Measurements from ENCODE around the gene CPEB3.
"Not testable (repeated sequence)": the region's sequence is repeated elsewhere in the genome, so short reads cannot be mapped to it uniquely, and the experiment has no call there.

CPEB3 gene

DNA sequence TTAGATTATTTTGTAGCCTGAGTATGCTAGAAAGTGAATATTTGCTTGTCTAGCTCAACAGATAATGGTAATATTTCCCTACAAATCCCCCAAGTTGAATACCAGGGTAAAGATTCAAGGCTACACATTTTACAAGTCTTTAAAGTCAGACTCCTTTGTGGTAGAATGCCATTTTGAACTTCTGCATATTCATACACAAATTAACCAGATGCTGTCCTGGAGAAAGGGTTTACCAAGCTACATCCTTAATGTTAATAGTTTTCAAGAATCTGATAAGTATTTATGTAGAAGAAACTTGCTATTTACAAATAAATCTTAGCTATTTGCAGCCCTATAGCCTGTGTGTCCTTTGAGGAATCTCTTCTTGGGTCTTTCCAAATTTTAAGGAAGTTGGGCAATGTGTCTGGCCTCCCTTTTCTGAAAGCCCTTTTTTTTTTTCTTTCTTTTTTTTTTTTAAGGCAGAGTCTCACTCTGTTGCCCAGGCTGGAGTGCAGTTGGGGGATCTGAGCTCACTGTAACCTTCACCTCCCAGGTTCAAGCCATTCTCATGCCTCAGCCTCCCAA is 82.6 kb downstream of the CPEB3 start:
- DNase-seq: no peak

DNA sequence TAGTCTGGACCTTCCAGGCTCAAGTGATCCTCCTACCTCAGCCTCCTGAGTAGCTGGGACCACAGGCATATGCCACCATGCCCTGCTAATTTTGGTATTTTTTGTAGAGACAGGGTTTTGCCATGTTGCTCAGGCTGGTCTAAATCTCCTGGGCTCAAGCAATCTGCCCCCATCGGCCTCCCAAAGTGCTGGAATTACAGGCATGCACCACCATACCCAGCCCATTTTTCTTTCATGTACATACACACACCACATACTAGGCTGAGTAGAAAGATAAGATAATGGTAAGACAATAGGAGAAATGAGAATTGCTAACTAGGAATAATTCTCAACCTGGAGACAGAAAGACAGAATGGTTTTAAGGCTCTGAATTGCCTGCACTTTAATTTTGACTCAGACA is 83.8 kb downstream of the CPEB3 start:
- DNase-seq: no peak

DNA sequence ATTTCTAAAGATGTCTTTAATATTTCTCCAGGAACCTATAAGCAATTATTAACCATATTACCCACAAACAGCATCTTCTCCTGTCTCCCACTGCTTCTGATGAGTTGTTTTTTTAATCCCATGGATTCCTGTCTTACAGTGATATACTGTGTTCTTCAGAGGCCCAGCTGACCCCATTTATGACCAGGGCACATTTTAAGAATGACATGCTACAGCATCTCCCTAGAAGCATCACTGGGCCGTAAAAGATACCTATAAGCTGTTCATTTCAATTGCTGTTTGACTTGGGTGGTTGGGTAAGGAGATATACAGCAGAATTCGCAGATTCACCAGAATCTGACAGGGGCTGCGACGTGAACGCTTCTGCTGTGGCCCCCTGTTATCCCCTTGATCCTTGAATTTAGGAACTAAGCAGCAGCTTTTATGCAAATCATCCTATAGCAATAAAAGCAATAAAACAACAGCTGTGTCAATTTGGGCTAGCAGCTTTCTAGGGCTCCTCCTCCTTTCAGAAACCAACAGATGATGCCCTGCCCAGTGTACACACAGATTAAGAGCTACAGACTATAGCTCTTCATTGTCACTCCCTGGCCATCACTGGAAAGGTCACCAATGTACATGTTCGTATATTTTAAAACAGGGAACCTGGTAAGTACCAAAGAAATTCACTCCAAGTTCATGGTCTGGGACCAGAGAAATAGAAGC is 86.8 kb downstream of the CPEB3 start:
- no peak for DNase-seq

DNA sequence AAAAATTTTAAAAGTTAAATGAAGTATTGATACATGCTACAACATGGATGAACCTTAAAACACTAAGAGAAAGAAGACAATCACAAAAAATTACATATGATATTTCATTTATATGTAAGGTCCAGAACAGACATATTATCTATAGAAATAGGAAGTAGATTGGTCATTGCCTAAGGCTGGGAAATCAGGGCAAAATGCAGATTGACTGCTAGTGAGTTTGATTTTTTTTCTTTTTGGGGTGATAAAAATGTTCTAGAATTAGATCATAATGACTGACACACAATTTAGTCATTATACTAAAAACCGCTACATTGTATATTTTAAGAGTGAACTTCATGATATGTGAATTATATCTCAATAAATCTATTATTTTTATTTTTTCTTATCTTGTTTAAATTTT is 88.3 kb downstream of the CPEB3 start:
- DNase-seq: no peak

DNA sequence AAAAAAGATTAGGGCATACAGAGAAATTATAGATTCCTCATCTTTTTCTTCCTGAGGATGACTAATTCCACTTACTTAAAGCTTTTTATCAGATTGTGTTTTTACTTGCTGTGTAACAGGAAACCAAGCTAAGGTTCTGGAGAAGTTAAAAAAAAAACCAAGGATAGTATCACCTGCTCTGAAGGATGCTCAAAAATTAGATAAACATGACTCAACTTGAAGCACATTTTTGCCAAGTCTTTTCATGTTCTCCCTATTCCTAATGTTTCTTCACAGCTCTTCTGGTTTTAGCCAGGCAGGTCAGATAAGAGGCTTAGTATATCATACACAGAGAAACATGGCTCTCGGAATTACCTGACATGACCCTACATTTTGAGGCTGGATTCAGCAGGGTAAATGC is 90.3 kb downstream of the CPEB3 start:
- DNase-seq: no peak

DNA sequence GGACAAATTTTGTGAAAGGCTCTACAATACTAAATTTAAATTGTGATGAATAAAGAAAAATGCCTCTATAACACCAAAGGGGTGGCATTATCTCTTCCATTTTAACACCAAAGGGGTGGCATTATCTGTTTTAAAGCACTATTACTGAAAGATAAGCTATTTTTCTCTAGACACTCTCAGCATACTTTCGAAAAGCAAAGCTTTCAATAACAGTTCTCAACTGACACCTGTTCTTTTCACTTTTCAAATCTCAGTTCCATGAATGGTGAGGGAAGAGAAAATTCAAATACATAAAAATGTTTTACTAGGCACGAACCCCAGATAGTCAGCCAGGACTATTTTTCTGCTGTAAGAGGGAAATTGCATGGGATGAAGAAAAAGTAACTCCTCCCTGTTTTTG is 103.8 kb downstream of the CPEB3 start:
- DNase-seq: no peak

DNA sequence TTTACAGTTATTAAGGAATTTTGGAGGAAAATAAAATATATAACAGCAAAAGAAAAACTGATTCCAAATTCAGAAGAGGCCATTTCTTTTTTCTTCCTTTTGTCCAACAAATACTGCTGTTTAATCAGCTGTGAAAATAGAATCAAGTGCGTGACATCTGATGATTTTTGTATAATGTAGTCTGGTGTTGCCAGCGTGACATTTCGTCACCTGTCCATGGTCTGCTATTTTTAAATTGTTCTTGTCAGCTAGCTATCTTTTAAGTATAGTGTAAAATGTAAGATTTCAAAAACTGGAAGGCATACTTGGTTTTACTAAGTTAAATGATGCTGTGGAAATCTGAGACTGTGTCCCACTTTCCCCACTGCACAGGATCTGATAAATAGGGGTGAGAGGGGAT is 105.9 kb downstream of the CPEB3 start:
- DNase-seq: no peak

DNA sequence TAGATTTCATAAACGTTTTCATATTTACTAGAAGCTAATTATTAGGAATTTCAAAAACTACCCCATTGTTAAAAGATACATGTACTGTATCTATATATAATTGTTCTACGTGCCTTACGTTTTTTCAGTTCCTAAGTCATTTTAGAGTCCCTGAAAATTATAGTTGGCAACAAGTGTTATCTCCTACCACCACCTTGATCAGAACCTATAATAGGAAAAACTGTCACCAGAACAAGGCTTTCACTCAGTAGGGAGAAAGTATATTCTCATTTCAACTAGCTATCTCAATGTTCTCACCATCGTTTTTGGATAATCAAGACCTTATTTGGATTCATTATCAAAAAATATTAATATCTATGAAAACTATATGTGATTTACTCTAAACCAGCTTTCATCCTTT is 107.7 kb downstream of the CPEB3 start:
- DNase-seq: no peak

DNA sequence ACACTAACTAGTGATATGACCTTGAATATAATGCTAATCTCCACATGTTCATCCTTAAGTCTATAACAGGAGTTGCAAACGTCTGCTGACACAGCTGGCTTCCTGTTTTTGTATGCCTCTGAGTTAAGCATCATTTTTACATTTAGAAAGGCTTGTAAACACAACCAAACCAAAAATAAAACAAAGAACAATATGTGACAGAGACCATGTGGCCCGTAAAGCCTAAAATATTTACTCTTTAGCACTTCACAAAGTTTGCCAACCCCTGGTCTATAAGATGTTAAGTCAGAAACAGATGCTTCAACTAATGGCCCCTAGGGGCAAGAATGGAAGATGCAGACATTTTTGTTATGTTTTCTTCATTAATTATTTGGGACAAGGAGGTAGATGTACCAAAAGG is 109.3 kb downstream of the CPEB3 start:
- no peak for DNase-seq

DNA sequence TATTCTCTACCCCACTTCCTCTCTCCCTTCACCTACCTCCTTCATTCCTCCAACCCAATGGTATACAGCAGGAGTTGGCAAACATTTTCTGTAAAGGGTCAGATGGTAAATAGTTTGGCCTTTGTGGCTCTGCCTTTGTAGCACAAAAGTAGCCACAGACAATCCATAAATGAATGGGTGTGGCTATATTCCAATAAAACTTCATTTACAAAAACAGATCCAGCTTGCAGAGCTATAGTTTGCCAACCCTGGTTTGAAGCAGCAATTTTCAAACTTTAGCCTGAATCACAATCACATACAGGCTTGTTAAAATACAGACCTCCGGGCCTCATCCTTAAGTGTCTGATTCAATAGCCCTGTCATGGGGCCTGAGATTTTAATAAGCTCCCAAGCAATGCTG is 110.5 kb downstream of the CPEB3 start:
- DNase-seq: no peak

DNA sequence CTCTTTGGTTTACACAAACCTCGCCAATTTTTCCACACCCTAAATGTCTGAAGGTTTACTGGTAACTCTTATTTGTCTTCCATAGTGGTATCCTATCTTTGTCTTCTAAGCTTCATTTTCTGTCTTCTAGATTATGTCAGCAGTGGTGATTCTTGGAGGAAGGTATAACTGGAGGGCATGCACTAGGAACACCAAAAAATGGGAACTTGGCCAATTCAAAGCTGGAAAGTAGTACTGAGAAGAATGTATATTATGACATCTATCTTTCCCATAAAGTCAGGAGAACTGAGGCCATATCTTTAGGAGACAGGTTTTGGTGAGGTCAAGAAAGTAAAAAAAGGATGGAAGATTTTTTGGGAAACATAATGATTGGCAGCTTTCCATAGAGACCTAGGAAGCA is 113.3 kb downstream of the CPEB3 start:
- DNase-seq: no peak

DNA sequence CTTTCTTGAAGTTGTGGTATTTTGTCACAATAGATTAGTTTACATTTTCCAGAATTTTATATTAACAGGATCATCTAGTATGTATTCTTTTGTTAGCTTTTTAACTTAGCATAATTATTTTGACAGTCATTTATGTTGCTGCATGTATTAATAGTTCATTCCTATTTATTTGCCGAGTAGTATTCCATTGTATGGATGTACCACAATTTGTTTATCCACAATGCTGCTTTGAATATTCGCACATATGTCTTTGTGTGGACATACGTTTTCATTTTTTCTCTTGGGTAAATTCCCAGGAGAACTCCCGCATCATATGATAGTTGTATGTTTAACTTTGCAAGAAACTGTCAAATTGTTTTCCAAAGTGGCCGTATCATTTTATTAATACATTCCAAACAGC is 115.7 kb downstream of the CPEB3 start:
- DNase-seq: no peak

DNA sequence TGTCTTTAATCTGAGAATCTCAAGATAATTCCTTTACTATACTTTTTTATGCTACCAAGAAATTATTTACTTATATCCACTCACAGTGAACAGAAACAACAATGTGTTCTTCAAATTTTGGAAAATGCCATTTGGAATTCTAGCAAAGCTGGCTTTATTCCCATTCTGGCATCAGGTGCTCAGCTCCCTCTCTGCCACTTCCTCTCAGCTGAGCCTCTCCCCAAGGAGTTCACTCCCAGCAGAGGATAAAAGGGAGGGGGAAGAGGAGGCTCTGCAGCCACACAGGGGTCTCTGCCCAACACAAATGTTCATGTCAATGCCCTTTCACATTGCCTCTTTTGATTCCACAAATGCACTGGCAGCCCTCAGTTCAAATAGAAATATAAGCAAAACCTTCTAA is 116.9 kb downstream of the CPEB3 start:
- no peak for DNase-seq

DNA sequence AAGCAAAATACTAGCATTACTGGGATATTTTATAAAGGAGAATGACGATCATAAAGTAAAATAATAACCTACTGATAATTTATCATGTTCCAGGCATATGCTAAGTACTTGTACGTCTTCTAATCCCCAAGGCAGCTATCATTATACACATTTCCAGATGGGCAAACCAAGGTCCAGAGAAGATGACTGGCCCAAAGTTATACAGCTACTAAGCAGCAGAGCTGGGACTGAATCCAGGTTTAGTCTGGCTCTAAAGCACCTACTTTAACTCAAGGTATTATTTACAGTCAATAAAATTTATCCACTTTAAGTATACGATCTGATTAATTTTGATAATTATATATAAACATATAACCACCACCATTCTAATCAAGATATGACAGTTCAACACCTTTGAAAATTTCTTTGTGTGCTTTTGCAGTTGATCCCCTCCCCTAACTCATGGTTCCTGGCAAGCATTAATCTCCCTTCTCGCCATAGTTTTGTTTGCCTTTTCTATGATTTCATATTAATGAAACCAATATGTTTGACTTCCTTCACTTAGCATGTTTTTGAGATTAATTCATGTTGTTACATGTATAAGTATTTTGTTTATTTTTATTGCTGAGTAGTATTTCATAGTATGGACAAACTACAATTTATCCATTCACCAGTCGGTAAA is 126.7 kb downstream of the CPEB3 start:
- DNase-seq: no peak

DNA sequence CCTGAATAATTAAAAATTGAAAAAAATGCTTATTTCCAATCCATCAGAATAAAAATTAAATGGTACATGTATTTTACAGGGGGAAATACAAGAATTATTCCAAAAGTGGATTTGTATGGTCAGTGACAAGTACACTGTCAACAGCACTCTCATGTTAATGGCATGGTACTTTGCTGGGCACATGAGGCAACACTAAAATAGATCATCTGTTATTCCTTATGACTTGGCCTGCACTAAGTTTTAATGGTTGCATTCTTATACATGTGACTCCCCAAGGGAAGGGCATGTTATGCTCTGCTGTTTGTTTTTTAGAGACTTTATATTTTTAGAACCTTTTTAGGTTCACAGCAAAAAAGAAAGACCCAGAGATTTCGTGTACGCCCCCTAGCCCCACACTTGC is 128.3 kb downstream of the CPEB3 start:
- no peak for DNase-seq

DNA sequence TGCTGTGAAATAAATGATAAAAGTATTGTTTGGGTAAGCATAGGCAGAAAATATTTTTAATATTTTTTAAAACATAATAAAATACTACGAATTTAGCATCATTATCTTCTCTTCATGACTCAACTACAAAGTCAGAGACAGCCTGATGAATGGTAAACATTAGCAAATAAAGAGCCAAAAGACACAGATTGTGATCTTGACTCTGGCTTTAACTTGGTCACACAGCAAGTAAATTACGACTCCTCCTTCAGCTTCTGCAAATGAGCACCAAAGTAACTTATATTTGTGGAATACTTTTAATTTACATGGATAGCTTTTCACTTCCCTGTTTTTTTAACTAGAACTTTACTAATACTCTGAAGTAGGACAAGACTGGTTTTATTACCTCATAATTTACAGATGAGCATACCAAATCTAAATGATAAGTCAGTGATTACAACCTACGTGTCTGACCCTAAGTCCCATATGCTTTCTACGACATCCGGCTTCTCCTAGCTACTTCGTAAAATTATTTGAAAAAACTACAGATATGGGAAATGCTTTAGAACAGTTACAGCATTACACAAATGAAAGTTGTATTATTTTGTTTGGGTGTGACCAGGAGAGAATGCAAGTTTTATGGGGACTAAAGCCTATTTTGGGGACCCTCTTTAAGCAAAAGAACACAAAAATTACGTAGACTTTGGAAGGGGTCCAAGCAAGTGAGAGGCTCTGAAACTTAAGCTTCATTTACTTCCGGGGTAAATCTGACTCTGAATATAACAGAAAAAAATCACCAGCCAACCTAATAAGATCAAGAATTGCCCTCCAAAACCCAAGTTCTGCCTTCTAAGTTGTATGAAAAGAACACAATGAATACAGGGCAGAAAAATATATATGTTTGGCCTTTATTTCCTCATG is 133.8 kb downstream of the CPEB3 start:
- no peak for DNase-seq

DNA sequence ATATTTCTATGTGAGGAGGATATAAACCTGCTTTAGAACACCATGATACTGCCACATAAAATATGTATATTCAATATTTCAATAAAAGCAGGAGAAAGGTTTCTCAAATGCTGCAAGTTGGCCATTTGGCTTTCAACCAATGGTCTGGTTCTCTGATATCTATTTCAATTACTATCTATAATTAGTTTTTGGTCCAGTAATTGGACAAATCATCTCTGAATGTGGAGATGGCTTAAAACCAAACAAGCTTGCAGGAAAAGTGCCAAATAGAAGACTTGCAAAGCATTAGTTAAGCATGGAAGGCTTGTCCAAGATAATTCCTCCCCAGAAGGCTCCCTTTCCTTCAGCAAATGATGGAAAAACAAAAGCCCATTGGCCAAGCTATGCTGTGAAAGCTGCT is 140.1 kb downstream of the CPEB3 start:
- DNase-seq: no peak

DNA sequence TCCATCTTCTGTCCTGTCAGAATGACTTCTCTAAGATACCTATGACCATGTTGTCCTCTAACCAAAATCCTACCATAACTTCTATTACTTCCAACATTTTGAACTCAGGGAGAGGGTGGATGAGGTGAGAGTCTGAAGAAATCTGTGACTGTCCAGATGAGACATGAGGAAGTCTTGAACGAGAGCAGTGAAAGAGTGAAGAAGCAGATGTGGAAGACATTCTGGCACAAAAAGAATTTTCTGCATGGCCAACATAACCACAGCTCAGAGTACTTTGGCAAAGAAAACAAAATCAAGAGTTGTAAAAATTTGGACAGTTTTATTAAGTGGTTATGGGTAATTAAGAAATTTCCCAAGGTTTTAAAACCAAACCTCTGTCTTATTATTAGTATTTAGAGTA is 141.6 kb downstream of the CPEB3 start:
- DNase-seq: no peak

DNA sequence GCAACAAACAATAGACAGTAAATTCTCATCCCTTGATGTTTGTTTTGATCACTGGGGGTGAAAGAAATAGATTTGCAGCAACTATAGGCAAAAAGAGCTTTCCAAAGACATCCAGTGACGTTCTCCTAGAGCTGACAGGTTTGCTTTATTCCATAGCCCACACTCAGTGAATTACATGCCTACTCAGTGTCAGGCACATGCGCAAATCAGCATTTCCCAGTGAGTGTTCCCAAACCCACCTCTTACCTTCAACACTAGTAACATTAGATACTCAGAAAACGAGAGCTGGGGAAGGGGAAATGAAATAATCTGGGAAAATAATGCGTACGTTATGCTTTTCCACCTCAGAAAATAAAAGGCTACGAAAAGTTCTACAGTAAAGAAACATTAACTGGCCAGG is 144.1 kb downstream of the CPEB3 start:
- DNase-seq: no peak

DNA sequence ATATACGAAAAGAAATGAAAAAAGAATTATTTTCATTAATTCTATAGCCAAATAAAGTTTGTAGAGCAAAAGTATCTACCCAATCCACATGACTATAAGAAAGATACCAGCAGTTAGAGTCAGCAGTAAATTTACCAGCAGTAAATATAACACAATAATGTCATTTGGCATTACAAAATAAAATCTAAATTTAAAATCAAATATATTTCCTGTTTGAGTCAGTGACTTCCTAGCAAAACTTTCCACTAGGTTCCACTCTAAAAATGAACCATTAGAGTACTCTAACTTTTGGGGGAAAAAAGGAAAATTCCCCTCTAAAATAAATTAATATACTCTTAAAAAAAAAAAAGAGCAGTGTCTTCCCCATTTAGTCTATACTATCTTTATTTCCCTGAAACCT is 144.8 kb downstream of the CPEB3 start:
- DNase-seq: no peak

DNA sequence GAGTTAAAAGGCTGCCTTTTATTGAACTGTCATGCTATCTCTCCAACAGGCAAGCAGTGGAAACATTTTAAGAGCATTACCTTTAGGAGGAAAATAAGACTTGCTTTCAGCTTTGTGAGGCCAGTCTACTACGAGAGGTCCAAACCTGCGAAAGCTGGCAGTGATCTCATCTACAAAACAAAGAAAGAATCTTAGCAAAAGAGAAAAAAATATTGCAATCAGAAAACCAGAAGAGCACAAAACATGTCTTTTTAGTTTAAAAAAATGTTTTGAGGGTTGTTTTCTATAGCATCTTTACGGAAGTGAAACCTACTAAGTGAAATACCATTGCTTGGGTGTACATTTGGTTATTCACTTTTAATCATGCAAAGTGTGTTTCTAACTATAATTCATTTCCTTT is 147.9 kb downstream of the CPEB3 start:
- no peak for DNase-seq

DNA sequence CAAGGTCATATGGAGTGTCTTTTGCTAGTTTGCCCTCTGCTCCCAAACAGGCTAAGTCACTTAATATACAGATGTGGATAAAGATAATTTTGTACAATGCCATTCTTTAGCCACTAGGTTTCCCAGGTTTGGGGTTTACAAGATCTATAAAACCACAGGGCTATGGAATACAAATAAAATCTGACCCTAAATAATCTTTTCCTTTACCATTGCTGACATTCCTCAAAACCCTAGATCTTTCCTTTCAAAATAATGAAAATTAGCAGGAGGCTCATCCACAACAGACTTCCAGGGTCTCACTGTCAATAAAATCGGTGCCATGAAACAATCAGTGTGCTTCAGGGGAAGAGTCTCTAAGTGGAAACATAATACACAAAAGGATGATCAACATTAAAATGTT is 148.4 kb downstream of the CPEB3 start:
- DNase-seq: no peak

DNA sequence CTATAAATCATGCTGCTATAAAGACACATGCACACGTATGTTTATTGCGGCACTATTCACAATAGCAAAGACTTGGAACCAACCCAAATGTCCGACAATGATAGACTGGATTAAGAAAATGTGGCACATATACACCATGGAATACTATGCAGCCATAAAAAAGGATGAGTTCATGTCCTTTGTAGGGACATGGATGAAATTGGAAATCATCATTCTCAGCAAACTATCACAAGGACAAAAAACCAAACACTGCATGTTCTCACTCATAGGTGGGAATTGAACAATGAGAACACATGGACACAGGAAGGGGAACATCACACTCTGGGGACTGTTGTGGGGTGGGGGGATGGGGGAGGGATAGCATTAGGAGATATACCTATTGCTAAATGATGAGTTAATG is 149.7 kb downstream of the CPEB3 start:
- not testable (repeated sequence) for DNase-seq

DNA sequence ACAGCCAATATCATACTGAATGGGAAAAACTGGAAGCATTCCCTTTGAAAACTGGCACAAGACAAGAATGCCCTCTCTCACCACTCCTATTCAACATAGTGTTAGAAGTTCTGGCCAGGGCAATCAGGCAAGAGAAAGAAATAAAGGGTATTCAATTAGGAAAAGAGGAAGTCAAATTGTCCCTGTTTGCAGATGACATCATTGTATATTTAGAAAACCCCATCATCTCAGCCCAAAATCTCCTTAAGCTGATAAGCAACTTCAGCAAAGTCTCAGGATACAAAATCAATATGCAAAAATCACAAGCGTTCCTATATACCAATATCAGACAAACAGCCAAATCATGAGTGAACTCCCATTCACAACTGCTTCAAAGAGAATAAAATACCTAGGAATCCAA is 156.8 kb downstream of the CPEB3 start:
- not testable (repeated sequence) for DNase-seq
